Activated T-cell treated with anti-CD3 and anti-CD28 coated beads, Interleukin-2, amount 50 U/mL, for 72 hours (primary cell): Measurements from ENCODE around the gene TCTN3. TPM values are rescaled to one million over a fixed set of nuclear protein-coding genes. Genes with fewer than 3 reads are reported as not detected.

Experiments used
- ATAC-seq, 2 donors: fragments of 150-1000 bp; cut with Tn5 transposase; replicated peaks in 1 of 2; 2 replicates each; pipeline ENCODE4 v1.10.0; 2021; ENCODE audit warnings: moderate library complexity in 2 of 2, mild to moderate bottlenecking in 1 of 2
- DNase-seq, 2 donors: peaks; one replicate each; pipeline ENCODE4 v3.0.0; 2021 to 2022; ENCODE audit warnings: mixed read lengths in 1 of 2
- H3K27ac Mint-ChIP-seq: one replicate; pipeline ENCODE4 v1.8.0; 2022; ENCODE audit warnings: mild to moderate bottlenecking, moderate library complexity, mixed read lengths
- H3K27me3 Mint-ChIP-seq: one replicate; pipeline ENCODE4 v1.8.0; 2022; ENCODE audit warnings: low read depth, mixed read lengths
- H3K36me3 Mint-ChIP-seq, 2 donors: one replicate each; pipeline ENCODE4 v1.8.0; 2022; ENCODE audit warnings: mixed read lengths in 2 of 2, mild to moderate bottlenecking in 1 of 2; ENCODE audit not compliant: insufficient read depth in 2 of 2
- H3K4me1 Mint-ChIP-seq: one replicate; pipeline ENCODE4 v1.8.0; 2022; ENCODE audit warnings: low read depth, mixed read lengths
- H3K4me3 Mint-ChIP-seq, 2 donors: one replicate each; pipeline ENCODE4 v1.8.0; 2022; ENCODE audit warnings: mild to moderate bottlenecking in 2 of 2, mixed read lengths in 2 of 2, moderate library complexity in 2 of 2
- H3K9me3 Mint-ChIP-seq, 2 donors: one replicate each; pipeline ENCODE4 v1.8.0; 2022; ENCODE audit warnings: mixed read lengths in 2 of 2
- total RNA-seq, 2 donors: library from RNA; stranded (reverse); gene quantifications; one replicate each; pipeline ENCODE4 v1.2.3, GENCODE V29; 2022

The TCTN3 gene
- total RNA-seq, 2 donors from 2014 or later: 18.6 to 37.6 TPM

- Mint-ChIP-seq H3K4me1 (no peaks in the 10 kb centered on the region), H3K4me3 (no peak overlapping the region), H3K9me3 (no peaks in the 10 kb centered on the region), H3K36me3 (peaks cover 0 to 6% of the 10 kb centered on the region in 2 donors), H3K27ac (no peak overlapping the region), H3K27me3 (no peaks in the 10 kb centered on the region)
- no peak for ATAC-seq
- DNase-seq: no peak
These were observed 29.2 kb downstream of the TCTN3 start for GRCh38 chr10:95664543-95664942.

- DNase-seq: no peak
- H3K4me1 Mint-ChIP-seq: peaks cover 7% of the 10 kb centered on the region
- H3K4me3 Mint-ChIP-seq: no peak overlapping the region
- H3K9me3 Mint-ChIP-seq: peaks cover under 1% of the 10 kb centered on the region in 2 donors
- no peak overlapping the region for H3K27ac Mint-ChIP-seq
- no peak for ATAC-seq
- H3K36me3 Mint-ChIP-seq: peaks cover under 1 to 6% of the 10 kb centered on the region in 2 donors
- H3K27me3 Mint-ChIP-seq: no peaks in the 10 kb centered on the region
These were observed 30.2 kb downstream of the TCTN3 start for GRCh38 chr10:95663496-95663895.

- no peaks in the 10 kb centered on the region for H3K27me3 Mint-ChIP-seq
- no peak for DNase-seq
- H3K9me3 Mint-ChIP-seq: peaks cover 4 to 5% of the 10 kb centered on the region in 2 donors
- peaks cover 16% of the 10 kb centered on the region for H3K4me1 Mint-ChIP-seq
- H3K4me3 Mint-ChIP-seq: no peak overlapping the region
- no peak for ATAC-seq
- no peak overlapping the region for H3K27ac Mint-ChIP-seq
- H3K36me3 Mint-ChIP-seq: peaks cover 4 to 7% of the 10 kb centered on the region in 2 donors
These were observed 31.9 kb downstream of the TCTN3 start for GRCh38 chr10:95661818-95662217.

DNA sequence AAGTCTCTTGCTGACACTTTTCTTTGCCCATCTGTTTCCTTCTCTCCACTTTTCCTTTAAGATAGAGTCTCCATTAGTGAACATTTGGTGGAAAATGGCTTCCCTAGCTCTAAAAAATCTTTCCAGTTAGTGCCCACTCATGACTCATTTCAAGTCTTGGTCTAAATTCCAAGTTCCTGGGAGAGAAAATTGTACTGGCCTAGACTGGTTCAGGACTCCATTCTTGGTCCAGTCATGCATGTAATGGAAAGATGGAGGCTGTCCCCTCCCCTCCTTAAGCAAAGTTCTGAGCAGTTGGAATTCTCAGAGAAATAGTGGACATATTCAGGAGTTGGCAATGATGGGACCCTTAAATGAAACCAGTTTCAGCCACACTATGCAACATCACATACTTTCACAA, 33.4 kb downstream of the TCTN3 start:
- Mint-ChIP-seq H3K27me3 (no peaks in the 10 kb centered on the region), H3K4me1 (peaks cover 26% of the 10 kb centered on the region), H3K27ac (no peak overlapping the region), H3K36me3 (peaks cover 6% of the 10 kb centered on the region in 2 donors), H3K9me3 (peaks cover 4 to 5% of the 10 kb centered on the region in 2 donors), H3K4me3 (no peak overlapping the region)
- ATAC-seq (no peak), DNase-seq (no peak)

GRCh38 chr10:95657250-95657649, 36.5 kb downstream of the TCTN3 start:
- ATAC-seq: no peak

DNA sequence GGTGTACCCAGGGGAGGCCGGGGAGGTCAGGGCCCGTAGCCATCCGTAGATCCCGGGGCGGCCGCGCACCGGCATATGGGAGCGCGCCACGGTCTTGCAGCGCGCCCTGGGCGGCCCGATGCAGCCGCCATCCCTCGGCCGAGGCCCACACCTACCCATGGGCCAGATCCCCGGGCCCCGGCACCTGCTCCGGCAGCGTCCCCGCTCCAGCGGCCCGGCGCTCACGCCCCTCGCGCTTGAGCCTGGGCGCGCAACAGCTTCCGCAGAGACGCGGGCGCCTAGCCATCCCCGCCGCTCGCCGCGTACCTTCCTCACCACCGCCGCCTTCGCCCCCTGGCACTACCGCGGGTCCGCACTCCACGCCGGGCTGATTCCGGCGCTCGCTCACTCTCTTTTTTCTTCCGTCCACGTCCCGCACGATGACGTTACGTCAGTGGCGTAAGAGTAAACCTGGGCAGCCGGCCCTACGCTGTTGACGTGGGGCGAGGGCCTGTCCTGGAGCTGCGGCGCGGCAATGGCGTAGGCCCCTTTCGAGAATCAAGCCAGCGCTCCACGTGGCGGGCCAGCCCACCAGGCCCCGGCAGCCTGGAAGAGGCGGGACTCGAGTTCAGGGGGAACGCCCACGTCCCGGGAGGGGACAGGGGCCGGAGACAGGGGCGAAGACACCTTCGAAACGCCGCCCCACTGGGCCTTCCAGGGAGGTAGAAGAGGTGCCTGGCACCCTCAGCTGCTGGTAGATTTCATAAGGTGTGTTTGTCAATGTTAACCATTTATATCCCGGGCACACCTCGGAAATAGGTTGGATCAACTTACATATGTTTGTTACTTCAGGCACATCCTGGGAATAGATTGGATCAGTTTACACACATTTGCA, 37.2 kb downstream of the TCTN3 start, which contains the start of gene ALDH18A1:
TSS of gene ALDH18A1 (minus strand) at position 421 of the 874 bp plus-strand sequence. CDS start 3,334 bp downstream, outside the sequence.
- no peaks in the 10 kb centered on the region for H3K27me3 Mint-ChIP-seq

More at GRCh38 chr10:95657250-95657649, 36.5 kb downstream of the TCTN3 start:
- Mint-ChIP-seq H3K4me3 (peak overlapping the region; percentile 99 to 100), H3K4me1 (peaks cover 33% of the 10 kb centered on the region), H3K9me3 (peaks cover 4 to 5% of the 10 kb centered on the region in 2 donors), H3K36me3 (peaks cover 10 to 23% of the 10 kb centered on the region in 2 donors), H3K27me3 (no peaks in the 10 kb centered on the region), H3K27ac (no peak overlapping the region)
- DNase-seq: no peak

DNA sequence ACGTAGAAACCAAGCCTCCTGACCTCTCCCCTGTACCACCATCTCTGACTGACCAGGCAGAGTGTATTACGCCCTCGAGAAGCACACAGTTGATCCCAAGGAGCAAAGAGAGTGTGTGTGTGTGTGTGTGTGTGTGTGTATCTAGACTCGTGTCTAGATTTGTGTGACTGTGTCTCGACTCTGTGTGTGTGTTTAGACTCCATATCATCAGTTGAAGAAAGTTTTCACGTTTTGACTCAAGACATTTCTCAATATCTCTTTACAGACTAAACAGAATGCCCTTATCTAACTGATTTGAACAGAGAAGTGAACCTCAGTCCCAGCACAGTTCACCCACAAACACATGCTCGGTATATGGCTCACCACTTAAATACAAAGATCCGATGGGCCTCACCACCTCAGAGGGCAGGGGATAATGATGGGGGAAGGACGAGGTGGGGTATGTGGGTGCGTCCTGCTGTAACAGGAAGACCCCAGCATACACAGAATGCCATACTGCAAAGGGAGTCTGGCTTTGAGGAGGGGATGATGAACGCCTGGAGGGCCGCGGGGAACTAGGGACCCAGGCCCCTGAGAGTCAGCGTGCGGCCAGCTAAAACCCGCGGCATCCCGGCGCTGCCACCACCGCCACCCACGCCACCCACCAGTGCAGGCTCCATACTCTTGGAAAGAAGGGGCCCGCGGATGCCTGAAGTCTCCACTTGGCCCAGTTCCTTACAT, 38.0 kb downstream of the TCTN3 start:
- H3K4me3 Mint-ChIP-seq: peak overlapping the region; percentile 99 to 100
- H3K27me3 Mint-ChIP-seq: no peaks in the 10 kb centered on the region
- H3K36me3 Mint-ChIP-seq: peaks cover 20 to 37% of the 10 kb centered on the region in 2 donors
- peak; percentile 32 to 40 for DNase-seq
- peaks cover 40% of the 10 kb centered on the region for H3K4me1 Mint-ChIP-seq
- peak; percentile 50 to 62 for ATAC-seq
- H3K9me3 Mint-ChIP-seq: peaks cover 11% of the 10 kb centered on the region in 2 donors
- peak overlapping the region; percentile 13 for H3K27ac Mint-ChIP-seq

More for the DNA sequence above, 37.2 kb downstream of the TCTN3 start, which contains the start of gene ALDH18A1:
- Mint-ChIP-seq H3K36me3 (peaks cover 14 to 30% of the 10 kb centered on the region in 2 donors), H3K4me1 (peaks cover 38% of the 10 kb centered on the region), H3K27ac (peak within 1 kb of the TSS; percentile 78), H3K4me3 (peak within 1 kb of the TSS; percentile 99 to 100), H3K9me3 (peaks cover 6 to 8% of the 10 kb centered on the region in 2 donors)
- DNase-seq (peak; percentile 90 to 92), ATAC-seq (peak; percentile 85 to 90)

- DNase-seq: no peak
- Mint-ChIP-seq H3K4me1 (peaks cover 37% of the 10 kb centered on the region), H3K27me3 (no peaks in the 10 kb centered on the region), H3K36me3 (peaks cover 20 to 48% of the 10 kb centered on the region in 2 donors), H3K27ac (no peak overlapping the region), H3K9me3 (peaks cover 11% of the 10 kb centered on the region in 2 donors), H3K4me3 (no peak overlapping the region)
- no peak for ATAC-seq
These were observed 39.8 kb downstream of the TCTN3 start for GRCh38 chr10:95653895-95654294.

DNA sequence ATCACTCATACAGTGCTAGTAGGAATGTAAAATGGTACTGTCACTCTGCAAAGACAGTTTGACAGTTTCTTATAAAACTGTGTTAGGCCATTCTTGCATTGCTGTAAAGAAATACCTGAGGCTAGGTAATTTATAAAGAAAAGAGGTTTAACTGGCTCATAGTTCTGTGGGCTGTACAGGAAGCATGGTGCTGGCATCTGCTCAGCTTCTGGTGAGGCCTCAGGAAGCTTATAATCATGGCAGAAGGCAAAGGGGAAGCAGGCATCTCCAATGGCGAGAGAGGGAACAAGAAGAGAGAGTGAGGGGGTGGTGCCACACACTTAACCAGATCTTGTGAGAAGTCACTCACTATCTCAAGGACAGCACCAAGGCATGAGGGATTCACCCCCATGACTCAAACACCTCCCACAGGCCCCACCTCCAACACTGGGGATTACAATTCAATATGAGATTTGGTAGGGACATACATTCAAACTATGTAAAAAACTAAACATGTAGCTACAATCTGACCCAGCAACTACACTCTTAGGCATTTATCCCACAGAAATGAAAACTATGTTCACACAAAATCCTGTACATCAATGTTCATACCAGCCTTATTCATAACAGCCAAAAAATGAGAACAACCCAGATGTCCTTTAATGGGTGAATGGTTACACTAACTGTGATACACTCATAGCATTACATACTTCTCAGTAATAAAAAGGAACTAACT, 42.2 kb downstream of the TCTN3 start:
- peaks cover 21% of the 10 kb centered on the region for H3K4me1 Mint-ChIP-seq
- peaks cover 17 to 50% of the 10 kb centered on the region in 2 donors for H3K36me3 Mint-ChIP-seq
- DNase-seq (no peak), ATAC-seq (no peak)
- H3K4me3 Mint-ChIP-seq: no peak overlapping the region
- no peaks in the 10 kb centered on the region for H3K27me3 Mint-ChIP-seq
- H3K27ac Mint-ChIP-seq: no peak overlapping the region
- H3K9me3 Mint-ChIP-seq: peaks cover 6 to 7% of the 10 kb centered on the region in 2 donors

GRCh38 chr10:95650232-95650631, 43.5 kb downstream of the TCTN3 start:
- no peak overlapping the region for H3K27ac Mint-ChIP-seq
- H3K9me3 Mint-ChIP-seq: peaks cover 6 to 7% of the 10 kb centered on the region in 2 donors
- no peaks in the 10 kb centered on the region for H3K27me3 Mint-ChIP-seq

GRCh38 chr10:95648138-95648537, 45.6 kb downstream of the TCTN3 start:
- DNase-seq: no peak
- H3K36me3 Mint-ChIP-seq: peaks cover 16 to 44% of the 10 kb centered on the region in 2 donors
- H3K27ac Mint-ChIP-seq: no peak overlapping the region
- H3K4me3 Mint-ChIP-seq: no peak overlapping the region
- no peaks in the 10 kb centered on the region for H3K27me3 Mint-ChIP-seq
- ATAC-seq: no peak
- peaks cover 7% of the 10 kb centered on the region for H3K4me1 Mint-ChIP-seq
- H3K9me3 Mint-ChIP-seq: peaks cover 6 to 7% of the 10 kb centered on the region in 2 donors

More at GRCh38 chr10:95650232-95650631, 43.5 kb downstream of the TCTN3 start:
- Mint-ChIP-seq H3K4me3 (no peak overlapping the region), H3K36me3 (peaks cover 16 to 49% of the 10 kb centered on the region in 2 donors), H3K4me1 (peaks cover 14% of the 10 kb centered on the region)
- DNase-seq: no peak
- ATAC-seq: no peak

- Mint-ChIP-seq H3K36me3 (peaks cover 6 to 31% of the 10 kb centered on the region in 2 donors), H3K27me3 (no peaks in the 10 kb centered on the region), H3K4me1 (no peaks in the 10 kb centered on the region), H3K9me3 (peaks cover 0 to 2% of the 10 kb centered on the region in 2 donors), H3K27ac (no peak overlapping the region), H3K4me3 (no peak overlapping the region)
- no peak for ATAC-seq
- no peak for DNase-seq
These were observed 47.6 kb downstream of the TCTN3 start for GRCh38 chr10:95646160-95646559.
